Erythroblast (primary cell): ENCODE measurements around the gene AMOTL2.

Source experiments
- DNase-seq, 2 experiments: peaks; one replicate each; lab custom pipeline; 2025; lab: John Stamatoyannopoulos, UW
- GATA1 ChIP-seq: IDR thresholded peaks from 2 replicates; pipeline ENCODE4 v1.6.1; 2011; ENCODE audit warnings: low read depth, mild to moderate bottlenecking, control low read depth, low read length, moderate library complexity
- POLR2A ChIP-seq: IDR thresholded peaks from 2 replicates; pipeline ENCODE4 v1.6.1; 2011; ENCODE audit warnings: mild to moderate bottlenecking, low read length

AMOTL2 gene

GRCh38 chr3:134347551-134347950 lies 26.7 kb downstream of the AMOTL2 start:
- DNase-seq: no peak
- no peak for TF ChIP-seq POLR2A

- no peak for TF ChIP-seq POLR2A
- no peak for TF ChIP-seq GATA1
- no peak for DNase-seq
These were observed 27.5 kb downstream of the AMOTL2 start for GRCh38 chr3:134346744-134347143.

- TF ChIP-seq POLR2A (no peak), GATA1 (no peak)
- DNase-seq: no peak
These were observed 29.0 kb downstream of the AMOTL2 start for GRCh38 chr3:134345202-134345601.

- TF ChIP-seq GATA1: no peak
- DNase-seq: no peak
These were observed 29.7 kb downstream of the AMOTL2 start for GRCh38 chr3:134344560-134344959.

- TF ChIP-seq POLR2A (no peak), GATA1 (no peak)
- no peak for DNase-seq
These were observed 32.0 kb downstream of the AMOTL2 start for GRCh38 chr3:134342259-134342658.

GRCh38 chr3:134341389-134341788 lies 32.9 kb downstream of the AMOTL2 start:
- TF ChIP-seq GATA1 (no peak), POLR2A (no peak)
- no peak for DNase-seq

GRCh38 chr3:134340982-134341365 lies 33.3 kb downstream of the AMOTL2 start:
- no peak for DNase-seq

GRCh38 chr3:134340362-134340981 lies 33.8 kb downstream of the AMOTL2 start:
- DNase-seq: no peak

More at GRCh38 chr3:134340982-134341365, 33.3 kb downstream of the AMOTL2 start:
- no peak for TF ChIP-seq POLR2A
- no peak for TF ChIP-seq GATA1

GRCh38 chr3:134339913-134340312 lies 34.3 kb downstream of the AMOTL2 start:
- DNase-seq: no peak
- TF ChIP-seq GATA1 (no peak), POLR2A (no peak)

More at GRCh38 chr3:134340362-134340981, 33.8 kb downstream of the AMOTL2 start:
- TF ChIP-seq GATA1 (no peak), POLR2A (no peak)

- no peak for DNase-seq
- TF ChIP-seq POLR2A (no peak), GATA1 (no peak)
These were observed 34.9 kb downstream of the AMOTL2 start for GRCh38 chr3:134339331-134339730.

GRCh38 chr3:134338516-134339261 lies 35.6 kb downstream of the AMOTL2 start:
- TF ChIP-seq POLR2A (no peak), GATA1 (no peak)

GRCh38 chr3:134338201-134338512 lies 36.1 kb downstream of the AMOTL2 start:
- no peak for DNase-seq
- TF ChIP-seq POLR2A (no peak), GATA1 (no peak)

More at GRCh38 chr3:134338516-134339261, 35.6 kb downstream of the AMOTL2 start:
- no peak for DNase-seq

- DNase-seq: no peak
These were observed 36.6 kb downstream of the AMOTL2 start for GRCh38 chr3:134337511-134338200.

GRCh38 chr3:134337071-134337482 lies 37.2 kb downstream of the AMOTL2 start:
- TF ChIP-seq GATA1 (no peak), POLR2A (no peak)
- no peak for DNase-seq

More at GRCh38 chr3:134337511-134338200, 36.6 kb downstream of the AMOTL2 start:
- TF ChIP-seq GATA1 (no peak), POLR2A (no peak)
